Posterior cingulate gyrus (tissue), 11 donors: ENCODE data around the gene SESN1.

Experiments
- DNase-seq, 10 donors: peaks; one replicate each; pipeline versions ENCODE4 v3.0.0 to v3.0.0-alpha.2; 2020 to 2021; ENCODE audit warnings: mixed read lengths in 3 of 10
- intact Hi-C: fragments of 100-400 bp; cut with DNase I; formaldehyde crosslinking; loops from one replicate; pipeline ENCODE4 v1.15.1; 2023

SESN1 gene

DNA sequence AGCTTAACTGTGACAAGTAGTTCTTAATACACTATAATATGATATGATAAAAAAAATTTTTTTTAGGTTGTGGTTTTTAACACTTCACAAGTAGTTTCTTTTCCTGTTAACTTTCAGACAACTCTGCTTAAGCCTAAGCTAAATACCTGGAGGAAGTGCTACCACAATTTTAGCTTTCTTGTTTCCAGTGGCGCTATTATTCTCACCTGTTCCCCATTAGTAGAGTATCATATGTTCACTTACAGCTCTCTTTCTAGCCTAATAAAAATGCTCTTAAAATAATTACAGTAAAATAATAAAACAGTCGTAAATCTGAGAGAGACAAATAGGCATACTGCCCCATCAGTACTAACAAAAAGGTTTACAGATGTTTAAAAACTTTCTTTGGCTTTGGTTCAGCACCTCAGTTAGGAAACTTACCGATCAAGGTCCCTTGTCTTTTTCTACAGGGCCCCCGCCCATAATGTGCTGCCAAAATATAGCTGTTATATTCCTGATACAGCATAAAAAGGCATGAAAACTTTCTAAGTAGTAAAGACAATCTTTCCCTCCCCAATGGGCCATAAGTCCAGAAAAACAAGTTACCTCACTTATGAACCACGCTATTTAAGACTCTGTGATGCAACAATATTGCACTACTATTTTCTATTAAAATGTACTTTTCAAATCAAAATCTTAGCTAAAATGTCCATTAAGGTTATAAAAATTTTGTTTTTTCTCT, 57.9 kb downstream of the SESN1 start:
- intact Hi-C loops = no loop called here
- DNase-seq = no peak

DNA sequence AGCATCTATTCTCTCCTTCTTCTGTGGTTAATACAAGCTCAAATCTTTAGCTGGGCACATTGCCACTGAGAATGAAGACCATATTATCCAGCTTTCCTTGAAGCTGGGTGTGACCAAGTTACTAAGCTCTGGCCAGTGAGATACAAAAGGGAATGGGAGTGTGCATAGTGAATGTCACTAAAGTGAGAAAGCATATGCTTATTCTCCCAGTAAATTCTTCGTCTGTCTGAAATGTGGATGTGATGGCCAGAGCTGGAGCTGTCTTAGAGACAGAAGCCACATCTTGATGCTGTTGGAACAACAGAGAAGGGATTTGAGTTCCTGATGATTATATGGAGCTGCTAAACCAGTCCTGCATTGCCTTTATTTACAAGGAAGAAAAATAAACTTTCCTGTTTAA, 60.1 kb downstream of the SESN1 start:
- DNase-seq = no peak
- intact Hi-C loops = no loop called here

DNA sequence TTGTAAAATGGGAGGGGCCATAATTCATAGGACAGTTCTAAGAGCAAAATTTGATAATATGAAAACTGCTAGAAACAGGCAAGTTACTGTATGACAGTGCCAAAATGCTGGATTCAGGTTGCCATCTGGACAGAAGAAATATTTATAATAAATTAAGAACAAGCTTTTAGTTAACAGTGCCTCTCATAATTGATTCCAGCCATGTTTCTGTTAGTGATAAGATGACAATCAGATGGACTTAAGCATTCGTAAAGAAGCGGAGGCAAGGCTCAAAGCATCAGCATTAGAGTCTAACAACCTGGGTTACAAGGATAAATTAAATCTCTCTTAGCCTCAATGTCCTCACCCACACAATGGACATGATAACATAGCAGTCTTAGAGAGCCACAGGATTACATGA, 61.0 kb downstream of the SESN1 start:
- intact Hi-C loops = no loop called here
- DNase-seq = no peak

DNA sequence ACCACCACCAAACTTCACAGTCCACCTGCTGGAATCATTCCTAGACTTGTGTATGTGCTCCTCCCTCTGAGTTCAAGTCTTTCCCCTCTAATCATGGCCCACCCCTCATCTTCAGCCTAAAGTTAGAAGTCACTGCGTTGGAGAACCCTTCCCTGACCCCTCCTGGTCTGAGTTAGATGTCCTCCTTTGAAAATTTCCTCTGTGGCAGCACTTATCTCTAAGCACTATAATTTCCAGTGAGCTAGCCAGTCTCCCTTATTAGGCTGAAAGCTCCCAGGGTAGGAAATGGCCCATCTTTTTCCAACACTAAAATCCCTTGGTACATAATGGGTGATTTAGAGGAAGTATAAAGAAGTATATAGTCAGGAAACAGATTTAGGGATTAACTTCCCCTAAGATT, 63.2 kb downstream of the SESN1 start:
- no peak for DNase-seq
- intact Hi-C loops = no loop called here

DNA sequence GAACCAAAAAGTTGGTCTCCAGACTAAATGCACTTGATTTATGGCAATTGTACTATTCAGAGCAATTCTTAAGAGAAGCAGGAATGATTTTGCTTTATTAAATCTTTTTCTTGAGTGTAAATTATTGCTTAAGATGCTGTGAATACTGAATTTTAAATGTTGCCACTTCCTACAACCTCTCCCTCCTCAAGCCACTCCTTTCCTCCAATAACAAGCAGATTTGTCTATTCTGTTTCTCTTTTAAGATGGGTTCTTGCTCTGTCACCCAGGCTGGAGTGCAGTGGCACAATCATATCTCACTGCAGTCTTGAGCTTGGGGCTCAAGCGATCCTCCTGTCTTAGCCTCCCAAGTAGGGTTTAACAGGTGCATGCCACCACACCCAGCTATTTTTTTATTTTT, 65.3 kb downstream of the SESN1 start:
- no peak for DNase-seq
- intact Hi-C loops = no loop called here

DNA sequence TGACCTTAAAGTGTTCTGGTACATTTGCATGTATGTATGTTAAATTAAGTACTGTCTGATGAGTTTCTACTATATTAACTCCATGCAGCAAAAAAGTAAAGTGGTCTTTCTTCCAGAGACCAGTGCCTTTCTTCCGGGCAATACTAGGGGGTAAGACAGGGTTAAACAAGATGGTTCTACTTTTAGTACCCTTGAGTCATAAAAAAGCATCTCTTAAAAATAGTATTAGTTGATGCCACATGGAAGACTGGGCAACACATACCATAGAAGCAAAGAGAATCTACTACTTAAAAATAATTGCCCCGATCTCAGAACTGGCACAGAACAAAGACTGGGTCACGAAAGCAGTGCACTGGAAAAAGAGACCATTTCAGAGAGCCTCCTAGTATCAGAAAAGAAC, 66.2 kb downstream of the SESN1 start:
- no peak for DNase-seq
- intact Hi-C loops = no loop called here

DNA sequence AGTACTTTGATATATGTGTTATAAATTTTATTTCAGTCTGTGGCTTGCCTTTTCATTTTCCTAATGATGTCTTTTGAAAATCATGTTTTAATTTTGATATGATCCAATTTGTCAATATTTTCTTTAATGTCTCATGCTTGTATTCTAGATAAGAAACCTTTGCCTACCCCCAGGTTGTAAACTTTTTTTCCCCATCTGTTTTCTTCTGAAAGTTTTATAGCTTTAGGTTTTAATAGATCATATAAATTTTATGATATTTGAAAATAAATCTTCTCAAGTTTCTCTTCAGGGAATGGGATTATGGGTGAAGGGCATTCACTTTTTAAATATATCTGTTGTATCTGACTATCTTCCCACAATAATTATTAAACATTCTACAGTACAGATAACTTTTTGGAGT, 66.7 kb downstream of the SESN1 start:
- intact Hi-C loops = no loop called here
- no peak for DNase-seq

DNA sequence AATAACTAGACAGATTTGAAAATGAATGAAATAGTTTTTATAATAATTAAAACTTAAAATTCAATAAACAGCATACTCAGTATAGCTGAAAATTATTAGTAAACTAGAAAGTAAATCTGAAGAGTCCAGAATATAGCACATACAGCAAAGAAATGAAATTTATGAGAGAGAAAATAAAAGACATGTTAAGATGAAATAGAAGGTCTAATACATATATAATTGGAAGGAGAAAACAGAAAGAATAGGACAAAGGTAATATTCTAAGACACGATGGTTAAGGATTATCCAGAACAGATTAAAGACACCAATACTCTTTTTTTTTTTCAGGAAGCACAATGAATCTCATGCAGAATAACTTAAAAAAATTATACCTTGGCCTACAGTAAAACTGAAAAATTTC, 69.0 kb downstream of the SESN1 start:
- intact Hi-C loops = no loop called here
- no peak for DNase-seq

DNA sequence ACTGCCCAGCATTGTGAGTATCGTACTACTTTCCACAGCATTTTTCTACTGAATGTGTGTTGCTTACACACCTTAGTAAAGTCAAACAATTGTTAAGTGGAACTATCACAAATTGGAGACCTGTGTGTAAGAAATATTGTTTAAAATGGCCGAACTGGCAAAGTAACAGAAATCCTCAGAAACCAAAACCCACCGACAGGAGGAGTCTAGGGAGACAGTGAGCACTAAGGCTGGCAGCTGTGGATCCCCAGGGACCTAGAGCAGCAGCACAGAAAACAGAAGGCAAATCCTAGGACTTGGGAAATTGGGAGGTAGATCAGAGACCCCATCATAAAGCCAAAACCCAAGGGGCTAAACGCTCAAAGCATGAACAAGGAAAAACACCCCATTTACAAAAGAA, 69.9 kb downstream of the SESN1 start:
- intact Hi-C loops = no loop called here
- DNase-seq = no peak

DNA sequence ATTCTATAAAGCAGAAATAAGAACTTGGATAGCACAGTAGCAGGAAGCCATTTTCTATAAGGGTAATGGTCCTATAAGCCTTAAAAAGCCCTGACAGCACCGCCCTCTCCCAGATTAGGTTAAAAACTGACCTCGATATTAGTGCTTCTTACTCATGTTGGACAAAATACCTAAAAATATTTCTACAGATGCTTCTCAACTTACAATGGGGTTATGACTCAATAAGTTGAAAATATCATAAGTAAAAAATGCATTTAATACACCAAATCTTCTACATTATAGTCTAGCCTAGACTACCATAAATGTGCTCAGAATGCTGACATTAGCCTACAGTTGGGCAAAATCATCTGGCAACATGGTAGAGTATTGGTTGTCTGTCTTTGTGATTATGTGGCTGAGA, 70.3 kb downstream of the SESN1 start:
- no peak for DNase-seq
- intact Hi-C loops = no loop called here

DNA sequence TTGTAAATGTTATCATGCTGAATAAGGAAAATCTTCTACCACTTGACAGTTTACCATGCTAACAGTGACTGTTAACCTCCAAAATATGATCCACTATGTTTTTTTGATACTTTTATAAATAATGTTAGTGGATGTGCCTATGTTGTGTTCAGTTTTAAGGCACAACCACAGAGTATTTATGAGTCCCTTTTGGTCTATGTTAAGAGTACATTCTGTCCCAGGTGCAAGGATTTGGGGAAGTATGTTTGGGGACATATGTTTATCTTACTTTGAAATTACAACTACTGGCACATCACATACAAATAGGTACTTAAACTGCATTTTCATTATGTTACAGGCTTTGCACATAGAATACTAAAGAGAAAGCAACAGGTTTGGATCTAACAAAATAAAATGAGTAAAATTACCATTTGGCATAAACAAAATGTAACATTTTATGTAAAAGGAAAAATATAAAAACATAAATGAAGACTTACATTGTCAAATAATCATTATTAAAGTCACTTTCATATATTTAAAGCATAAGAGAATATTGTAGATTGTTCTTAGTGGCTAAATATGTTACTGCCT, 71.2 kb downstream of the SESN1 start:
- DNase-seq = no peak
- intact Hi-C loops = no loop called here

DNA sequence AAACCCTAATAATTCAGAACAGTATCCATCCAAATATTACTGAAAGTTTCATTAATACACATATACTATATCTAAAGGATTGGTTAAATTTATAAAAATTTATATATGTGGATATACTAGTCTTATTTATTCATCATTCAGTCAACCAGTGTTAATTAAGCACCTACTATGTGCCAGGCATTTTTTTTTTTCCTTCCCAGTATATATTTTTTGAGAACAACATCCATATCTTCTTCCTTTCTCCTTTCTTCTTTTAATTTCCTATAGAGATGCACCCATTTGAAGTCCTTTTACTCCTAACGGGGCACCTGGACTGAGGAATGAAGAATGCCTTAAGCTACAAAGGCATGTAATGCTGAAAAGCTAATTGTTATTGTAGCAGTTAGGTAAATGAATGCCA, 72.8 kb downstream of the SESN1 start:
- intact Hi-C loops = no loop called here
- DNase-seq = no peak

DNA sequence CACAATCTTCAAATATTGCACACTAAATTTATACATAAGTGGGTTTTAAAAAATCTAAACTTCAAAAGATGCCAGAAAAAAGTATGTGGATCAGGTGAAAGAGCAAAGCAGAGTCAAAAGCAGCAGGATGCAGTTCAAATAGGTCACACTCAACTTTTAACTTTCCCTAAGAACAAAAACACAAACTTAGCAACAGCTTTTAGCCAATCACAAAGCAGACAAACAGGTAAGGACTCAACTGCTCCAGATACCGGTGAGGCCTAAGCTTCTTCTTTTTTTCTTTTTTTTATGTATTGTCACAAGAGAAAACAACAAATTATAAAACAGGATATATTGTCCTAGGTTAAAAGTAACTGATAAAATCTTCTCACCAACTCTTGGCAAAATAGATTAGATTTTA, 74.7 kb downstream of the SESN1 start:
- no peak for DNase-seq
- intact Hi-C loops = no loop called here

DNA sequence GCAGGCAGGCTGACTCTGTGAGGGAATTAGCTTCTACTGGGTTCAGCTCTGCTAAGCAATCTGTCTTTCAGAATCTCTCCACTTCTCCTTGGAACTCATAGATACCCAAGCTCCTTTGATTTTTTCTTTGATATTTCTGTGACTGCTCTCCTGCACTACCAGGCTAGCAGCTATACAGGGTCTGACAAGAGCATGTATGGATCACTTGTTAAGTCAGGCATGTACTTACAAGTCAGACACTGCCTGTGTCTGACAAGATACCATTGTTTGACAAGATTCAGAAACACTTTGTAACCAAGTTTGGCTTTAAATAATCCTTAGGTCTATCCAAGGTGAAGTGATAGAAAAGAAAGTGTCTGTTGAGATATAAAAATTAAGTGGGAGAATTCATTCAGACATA, 79.5 kb downstream of the SESN1 start:
- intact Hi-C loops = no loop called here
- no peak for DNase-seq

DNA sequence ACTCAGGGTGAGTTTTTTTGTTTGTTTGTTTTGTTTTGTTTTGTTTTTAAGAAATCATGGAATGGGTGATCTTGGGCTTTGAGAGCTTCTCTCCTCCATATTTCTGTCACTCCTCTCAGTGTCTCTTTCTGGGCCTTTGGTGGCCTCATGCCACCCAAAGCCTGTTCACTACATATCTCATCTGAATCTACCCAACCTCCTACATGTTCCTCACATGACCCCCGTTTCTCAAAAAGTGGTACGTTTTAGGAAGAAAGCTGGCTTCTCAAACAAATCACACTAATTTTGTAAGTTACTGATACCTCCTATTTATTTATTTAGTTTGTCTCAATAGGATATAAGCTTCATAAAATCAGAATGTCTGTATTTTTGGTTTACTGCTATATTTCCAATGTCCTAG, 80.0 kb downstream of the SESN1 start:
- DNase-seq = no peak

DNA sequence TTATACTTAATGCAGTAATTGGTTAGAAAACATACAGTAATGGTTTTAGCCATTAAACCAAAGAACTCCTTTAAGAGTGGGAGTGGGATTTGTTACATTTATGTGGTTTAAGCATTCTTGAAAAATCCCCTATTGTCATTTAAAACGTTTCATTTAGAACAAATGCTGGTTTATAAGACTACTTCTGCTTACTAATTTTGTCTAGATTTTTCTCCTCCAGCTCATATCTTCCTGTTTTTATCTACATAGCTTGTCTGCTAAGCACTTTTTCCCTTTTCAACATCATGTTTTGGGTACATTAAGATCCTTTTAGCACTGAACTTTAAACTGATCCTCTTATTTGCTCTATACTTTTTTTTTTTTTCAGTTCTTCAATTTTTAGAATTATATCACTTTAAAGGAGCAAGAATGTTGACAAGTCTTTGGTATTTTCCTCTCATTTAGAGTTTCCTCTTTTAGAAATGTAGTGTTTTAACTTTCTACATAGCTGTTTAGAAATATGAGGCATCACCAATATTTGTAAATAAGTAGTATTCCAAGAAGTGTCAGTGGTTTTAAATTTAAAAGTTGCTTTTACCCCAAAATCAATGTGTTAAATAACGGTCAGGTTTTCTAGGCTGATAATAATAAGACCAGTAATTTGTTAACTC, 80.9 kb downstream of the SESN1 start:
- intact Hi-C loops = loop anchor here (5.0 kb wide), 1 partner anchor 39 kb away; no protein-coding TSS in a partner anchor
- no peak for DNase-seq

More for the DNA sequence above, 80.0 kb downstream of the SESN1 start:
- intact Hi-C loops = loop anchor here (5.0 kb wide), 1 partner anchor 38 kb away; no protein-coding TSS in a partner anchor

DNA sequence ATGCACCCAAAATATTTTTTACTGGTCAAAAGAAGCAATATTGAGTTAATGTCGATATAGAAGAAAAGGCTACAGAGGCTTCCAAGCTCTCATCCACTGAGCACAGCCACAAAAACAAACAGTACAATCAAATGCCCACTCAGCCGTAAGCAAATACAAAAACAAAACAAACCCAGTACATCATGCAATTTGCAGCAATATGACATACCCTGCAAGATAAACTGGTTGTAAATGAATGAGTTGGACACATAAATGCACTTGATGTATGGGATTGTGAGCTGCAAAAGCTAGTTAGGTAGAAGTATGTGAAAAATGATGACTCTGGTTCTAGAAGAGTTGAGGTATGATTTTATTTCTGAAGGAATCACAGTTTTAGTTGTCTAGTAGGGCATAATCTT, 83.9 kb downstream of the SESN1 start:
- intact Hi-C loops = loop anchor here (5.0 kb wide), 1 partner anchor 42 kb away; no protein-coding TSS in a partner anchor
- DNase-seq = no peak

DNA sequence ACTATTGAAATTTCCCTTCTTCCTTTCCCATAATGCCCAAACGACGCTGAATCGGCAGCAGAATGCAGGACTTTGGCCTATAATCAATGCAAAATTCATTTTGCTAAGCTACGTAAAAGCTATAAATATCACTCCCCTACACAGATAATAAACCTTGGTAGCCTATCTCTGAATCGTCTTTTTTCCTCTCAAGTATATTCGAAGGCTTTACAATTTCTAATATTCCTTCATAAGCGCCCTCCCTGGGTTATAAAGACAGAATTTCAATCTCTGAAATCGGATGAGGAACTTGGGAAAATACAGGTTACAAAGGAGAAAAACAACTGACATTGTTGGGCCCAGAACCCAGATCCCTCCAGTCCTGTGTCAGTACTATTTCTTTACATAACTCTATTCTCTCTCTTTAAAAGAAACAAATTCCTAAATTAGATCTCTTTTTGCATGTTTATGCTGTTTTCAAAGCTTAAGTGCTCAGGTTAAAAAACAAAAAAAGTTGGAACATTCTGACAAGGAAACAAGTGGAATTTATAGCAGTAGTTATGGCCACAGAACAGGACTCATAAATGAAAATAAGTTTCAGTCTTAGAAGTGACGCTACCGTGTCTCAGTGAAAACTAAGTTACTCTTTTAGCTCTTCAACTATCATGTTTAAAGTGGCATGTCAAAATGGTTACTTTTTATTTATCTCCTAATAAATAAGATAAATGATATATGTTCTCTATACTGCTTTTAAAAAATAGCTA, 84.5 kb downstream of the SESN1 start:
- no peak for DNase-seq

DNA sequence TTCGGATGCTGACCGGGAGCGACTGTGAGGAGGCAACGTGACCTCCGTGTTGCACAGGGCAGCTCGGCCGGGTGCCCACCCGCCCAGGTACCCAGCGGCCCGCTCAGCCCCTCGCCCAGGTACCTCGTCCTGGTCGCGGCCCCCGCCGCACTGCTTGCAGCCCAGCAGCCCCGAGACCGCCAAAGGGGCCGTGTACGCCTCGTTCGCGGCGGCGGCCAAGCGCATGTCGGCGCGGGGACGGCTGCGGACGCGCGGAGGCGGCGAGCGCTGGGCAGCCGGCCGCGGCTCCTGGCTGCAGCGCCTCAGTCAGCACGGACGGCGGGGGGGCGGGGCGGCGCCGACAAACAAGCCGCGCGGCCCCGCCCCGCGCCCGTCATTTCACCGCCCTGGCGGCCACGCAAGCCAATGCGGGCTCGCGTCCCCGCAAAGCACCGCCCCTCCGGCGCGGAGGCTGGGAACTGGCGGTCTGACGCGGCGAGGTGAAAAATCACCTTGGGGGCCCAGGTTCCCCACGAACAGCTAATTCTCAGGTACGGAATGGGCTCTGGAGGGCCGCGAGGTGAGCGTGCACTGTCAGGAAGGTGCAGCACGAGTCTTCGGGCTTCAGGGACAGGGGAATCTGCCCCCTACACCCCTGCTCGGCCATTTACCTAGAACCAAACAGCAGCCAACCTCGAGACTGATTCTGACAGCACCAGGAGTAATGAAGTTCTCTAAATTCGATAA, 85.2 kb downstream of the SESN1 start:
- DNase-seq = peak; percentile 85 to 99 (median 94)
- intact Hi-C loops = loop anchor here (5.0 kb wide), 3 partner anchors 63 to 162 kb away; partner anchors contain the start of genes ARMC2 and SESN1

More for the DNA sequence above, 84.5 kb downstream of the SESN1 start:
- intact Hi-C loops = loop anchor here (5.0 kb wide), 4 partner anchors 42 to 163 kb away; partner anchors contain the start of genes ARMC2 and SESN1

DNA sequence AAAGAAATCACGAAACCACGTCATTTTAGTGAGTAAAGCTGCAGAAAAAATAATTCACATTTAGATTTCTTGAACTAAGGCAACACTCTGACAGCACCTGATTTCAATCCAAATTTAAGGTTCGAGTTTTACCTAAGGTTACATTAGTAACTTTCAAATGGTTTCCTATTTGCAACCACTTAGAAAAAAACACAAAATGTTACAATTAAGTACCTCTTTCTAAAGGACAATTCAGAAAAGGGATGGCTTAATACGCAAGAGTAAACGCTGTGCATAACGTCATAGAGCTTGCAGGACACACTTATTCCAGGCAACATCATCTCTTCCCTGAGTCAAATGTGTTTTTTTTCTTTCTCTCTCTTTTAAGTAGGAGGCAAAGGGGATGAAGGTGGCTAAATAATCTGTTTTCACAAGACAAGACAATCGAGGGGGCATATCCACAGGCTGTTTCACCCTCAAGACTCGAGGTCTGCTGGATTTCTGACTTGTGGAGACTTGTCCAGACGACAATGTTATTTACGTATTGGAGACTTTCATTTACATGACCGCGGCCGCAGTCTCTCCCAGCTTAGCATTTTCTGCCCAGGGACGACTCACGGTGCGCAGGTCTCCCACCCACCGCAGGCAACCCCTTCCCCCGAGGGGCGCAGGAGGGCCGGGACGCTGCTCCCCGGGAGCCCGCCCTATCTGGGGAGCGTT, 86.0 kb downstream of the SESN1 start:
- intact Hi-C loops = loop anchor here (5.0 kb wide), 3 partner anchors 64 to 161 kb away; partner anchors contain the start of genes ARMC2 and SESN1

More for the DNA sequence above, 86.0 kb downstream of the SESN1 start:
- peak in 4 of 10 donors; percentile 24 to 85 (median 32) for DNase-seq
